NCI-H2196 (cell line): ENCODE measurements around the gene ELAVL4.

ENCODE experiments used
- DNase-seq: peaks from one replicate; lab custom pipeline; 2025; ENCODE audit not compliant: unreplicated experiment; lab: John Stamatoyannopoulos, UW

The ELAVL4 gene

DNA sequence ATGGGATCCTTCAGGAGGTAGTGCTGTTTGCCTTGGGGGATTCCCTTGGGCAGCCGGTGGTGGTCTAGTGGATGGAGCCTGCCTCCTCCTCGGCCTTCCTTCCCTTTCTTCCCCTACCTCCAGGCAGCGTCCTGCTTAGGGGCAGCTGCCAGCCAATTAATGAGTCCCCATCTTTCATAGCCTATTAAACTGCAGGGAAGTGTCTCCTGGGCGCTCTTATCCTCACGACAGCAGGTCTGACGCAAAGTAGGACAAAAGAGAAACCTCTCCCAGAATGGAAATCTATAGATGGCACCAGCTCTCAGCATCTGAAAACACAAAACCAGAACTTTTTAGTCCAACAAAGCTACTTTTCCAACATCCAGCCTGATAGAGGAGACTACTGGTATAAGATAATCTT, 69.3 kb downstream of the ELAVL4 start:
- DNase-seq: no peak

DNA sequence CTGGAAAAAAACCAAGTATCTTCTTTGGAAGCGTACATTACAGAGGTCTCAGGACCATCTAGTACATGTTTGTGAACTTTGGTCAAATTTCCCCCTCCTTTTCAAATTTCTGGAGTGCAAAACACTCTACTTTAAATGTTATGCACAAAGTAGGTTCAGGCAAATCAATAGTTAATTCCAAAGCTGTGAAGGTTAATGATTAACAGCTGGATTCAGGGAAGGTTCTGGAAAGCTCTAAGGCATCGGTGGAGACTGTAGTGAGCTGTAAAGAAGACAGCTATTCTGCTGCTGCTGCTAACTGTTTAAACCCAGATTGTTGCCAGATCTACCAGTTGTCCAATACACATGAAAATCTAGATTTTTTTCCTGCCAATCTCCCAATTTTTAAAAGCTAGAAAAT, 70.9 kb downstream of the ELAVL4 start:
- no peak for DNase-seq

DNA sequence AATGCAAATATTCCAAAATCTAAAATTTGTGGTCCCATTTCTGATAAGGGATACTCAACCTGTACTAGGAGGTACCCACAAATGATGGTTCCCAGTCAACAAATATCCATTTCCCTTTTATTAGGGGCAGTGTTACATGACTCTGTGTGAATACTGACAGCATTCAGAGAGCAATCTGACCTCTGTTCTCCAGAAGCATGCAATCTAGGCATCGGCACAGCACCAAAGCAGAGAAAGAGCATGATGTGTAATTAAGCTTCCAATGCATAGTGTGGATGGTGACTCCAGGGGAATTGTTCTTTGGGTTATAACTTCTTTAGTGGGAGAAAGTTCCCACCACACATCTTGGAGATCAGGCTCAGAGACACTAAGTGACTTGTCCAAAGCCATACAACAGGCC, 71.6 kb downstream of the ELAVL4 start:
- DNase-seq: no peak

DNA sequence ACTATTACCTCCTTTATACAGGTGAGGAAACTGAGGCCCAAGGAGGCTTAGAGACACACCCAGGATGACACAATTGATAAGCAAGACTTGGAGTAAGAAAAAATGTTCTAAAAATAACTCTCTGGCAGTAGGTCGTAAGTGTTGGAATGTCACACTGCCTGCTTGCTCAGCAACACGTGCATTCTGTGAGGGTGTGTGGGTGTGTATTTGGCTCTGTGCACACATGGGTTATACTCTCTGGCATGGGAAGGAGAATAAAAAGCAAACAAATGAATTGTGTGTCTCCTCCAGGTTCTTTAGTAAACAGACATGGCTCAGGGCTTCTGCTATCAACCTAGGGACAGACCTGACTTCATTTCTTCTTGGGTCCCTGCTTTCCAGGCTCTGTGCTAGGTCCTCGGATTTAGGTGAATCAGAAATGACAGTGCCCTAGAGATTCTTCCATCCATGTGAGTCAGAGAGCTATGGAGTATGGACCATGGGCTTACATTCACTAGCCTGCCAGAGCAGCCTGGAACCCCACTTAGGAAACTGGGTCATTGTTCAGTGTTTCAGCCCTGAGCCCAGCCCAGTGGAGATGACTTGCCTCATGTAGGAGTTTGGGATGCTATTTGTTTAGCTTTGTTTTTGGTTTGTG, 72.4 kb downstream of the ELAVL4 start:
- DNase-seq: no peak

DNA sequence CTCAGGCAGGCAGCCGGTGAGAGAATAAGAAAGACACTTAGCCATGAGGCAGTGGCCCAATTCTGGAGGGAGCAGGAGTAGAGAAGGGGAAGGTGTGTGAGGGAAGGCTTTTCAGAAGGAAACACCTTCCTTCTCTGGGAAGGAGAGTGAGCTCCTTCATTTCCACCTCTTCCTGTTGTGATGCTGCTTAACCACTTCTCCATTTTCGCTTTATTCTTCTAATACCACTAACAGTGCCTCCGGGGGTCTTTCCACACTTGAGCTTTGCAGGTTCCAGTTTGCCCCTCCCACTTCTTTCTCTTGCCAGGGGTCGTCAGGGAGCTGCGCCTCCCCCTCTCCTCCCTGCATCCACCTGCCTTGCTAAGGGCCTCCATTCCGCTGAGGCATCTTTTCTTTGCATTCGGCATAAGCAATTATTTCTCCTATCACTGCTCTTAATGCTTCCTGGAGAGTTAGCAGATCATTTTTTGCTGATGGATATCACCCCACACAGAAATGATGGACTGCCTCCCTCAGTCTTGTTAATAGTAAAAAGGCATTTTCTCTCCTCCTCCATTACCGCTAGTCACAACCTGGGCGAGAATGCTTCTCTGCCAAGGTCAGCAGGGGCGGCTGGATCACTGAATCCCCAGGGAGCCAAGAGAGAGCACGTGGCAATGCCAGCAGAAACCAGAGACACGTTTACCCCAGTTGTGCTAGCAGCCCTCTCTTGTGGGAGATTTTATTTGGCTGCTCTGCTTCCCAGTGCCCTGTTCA, 74.8 kb downstream of the ELAVL4 start:
- DNase-seq: no peak

DNA sequence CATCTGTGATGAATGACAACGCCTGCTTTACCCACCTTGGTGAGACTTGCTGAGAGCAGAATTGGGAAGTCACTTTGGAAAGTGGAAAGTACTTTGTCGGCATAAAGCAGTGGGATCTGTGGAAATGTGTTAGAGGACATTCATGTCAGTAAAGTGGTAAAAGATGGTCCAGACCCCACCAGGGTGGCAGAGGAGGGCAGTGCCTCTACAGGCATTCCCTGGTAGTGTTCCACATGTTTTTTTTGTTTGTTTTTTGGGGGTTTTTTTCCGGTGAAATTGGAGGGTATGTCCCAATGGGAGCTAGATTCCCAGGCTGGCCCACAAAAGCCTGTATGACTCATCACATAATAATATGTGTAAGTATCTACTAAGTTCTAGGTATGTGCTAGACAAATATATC, 80.6 kb downstream of the ELAVL4 start:
- no peak for DNase-seq

DNA sequence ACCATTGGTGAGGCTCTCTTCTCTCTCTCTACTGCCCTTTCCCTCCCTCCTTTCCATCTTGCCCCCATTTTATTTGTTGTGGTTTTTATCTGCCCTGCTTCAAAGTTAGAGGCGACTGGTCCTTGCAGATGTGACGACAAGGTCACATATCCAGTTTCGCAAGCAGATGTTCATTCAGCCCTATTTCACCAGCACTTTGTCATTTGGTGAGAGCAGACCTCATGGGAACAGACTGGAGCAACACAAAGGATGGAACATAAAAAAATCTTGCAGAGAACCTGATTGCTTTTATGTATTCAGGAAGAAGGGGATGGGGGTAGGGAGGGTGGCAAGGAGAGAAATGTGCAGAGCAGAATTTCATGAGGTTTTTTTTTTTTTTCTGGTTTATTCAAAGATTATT, 84.3 kb downstream of the ELAVL4 start:
- DNase-seq: no peak

DNA sequence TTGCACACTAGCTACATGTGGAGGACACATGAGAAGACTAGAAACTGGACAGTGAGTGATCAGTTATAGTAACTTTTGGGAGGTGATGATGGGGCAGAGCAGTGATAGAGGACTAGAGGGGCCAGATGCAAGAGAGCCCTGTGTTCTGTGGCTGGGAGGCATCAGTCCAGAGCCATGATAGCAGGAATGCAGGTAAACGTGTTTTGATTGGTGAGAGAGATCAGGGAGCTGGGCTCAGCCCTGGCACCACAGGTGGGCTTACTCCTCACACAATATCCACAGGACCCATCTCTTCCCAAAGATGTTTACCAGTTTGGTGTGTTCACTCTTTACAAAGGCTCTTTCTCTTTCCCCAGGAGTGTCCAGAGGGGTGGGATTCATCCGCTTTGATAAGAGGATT, 86.5 kb downstream of the ELAVL4 start:
- DNase-seq: no peak

DNA sequence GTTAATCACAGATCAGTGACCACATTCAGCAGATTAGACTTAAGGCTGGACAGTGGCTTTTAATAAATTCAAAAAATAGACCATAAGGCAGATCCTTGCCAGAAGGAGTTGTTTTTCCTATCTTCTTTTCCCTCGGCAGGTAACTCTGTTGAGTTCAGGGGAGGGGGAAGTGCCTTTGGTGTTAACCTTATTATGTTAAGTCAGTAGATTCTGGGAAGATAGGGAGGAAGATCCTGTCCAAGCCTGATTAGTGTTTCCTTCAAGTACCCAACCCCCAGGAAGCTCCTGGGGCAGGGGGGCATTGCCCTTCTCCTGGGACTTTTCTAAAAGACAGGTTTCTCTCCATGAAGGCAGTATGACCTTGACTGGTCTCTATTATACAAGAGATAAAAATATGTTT, 87.4 kb downstream of the ELAVL4 start:
- DNase-seq: no peak

DNA sequence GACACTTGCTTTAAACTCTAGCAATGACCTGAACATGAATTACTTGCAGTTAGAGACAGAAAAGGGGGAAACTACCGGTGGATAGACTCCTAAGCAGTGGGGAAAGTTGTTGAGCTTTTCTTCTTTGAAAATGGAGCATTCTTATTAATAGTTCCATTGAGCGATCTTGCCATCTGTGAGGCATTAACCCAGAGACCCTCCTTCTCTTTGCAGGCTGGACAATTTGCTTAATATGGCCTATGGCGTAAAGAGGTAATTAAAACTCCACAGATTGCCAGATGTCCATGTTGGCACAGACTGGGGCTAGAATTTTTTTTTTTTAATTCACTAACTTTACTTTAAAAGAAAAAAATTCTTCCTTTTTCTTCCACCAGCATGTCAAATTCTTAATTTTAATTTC, 88.5 kb downstream of the ELAVL4 start:
- DNase-seq: no peak

DNA sequence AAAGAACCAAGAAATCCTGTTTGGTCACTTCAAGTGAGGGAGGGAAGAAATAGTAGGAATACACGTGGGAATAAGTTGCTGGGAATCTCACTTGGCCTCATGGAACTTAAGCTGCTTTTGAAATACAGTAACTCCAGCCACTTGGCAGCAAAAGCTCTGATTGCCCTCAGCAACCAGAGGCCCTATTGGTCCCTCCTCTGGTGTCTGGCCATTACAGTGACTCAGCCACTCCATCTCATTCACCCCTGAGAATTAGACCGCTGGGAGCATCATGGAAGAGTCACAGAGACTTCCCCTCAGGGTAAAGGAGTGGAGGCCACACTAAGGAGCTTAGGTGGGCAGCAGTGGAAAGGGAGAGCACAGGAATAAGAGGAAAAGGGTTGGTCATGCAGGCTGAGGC, 99.6 kb downstream of the ELAVL4 start:
- DNase-seq: no peak

DNA sequence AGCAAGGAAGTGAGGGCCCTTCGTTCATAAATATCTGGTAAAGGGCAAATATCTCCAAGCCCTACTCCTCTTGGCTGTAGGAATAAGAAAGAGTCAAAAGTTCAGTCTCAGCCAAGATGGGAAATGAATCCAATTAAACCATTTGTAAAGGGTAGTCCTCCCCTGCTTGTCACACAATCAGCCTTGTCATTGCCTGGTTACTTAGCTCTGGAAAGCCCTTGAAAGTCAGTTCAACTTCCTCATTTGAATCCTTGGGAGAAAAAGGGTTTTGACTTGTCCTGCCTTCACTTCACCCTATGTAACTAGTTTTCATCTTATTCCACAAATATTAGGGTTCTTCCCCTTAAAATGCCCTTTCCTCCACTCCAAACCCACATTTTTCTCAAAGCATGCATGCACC, 100.0 kb downstream of the ELAVL4 start:
- DNase-seq: no peak

DNA sequence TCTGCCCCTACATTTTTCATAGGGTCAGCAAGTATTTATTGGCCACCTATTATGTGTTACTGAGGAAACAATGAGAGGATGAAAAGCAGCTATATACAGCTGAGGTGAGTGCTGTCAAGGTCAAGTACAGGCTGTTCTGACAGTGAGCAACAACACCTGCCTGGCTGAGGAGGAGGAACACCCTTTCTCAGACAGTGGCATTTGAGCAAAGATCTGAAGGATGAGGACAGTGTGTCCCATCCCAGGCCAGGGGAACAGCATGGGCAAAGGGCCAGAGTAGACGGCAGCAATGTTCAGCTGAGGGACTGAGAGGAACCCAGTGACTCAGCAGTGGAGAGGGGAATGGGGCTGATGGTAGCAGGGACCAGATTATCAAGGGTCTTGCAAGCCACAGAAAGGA, 101.0 kb downstream of the ELAVL4 start:
- DNase-seq: no peak

DNA sequence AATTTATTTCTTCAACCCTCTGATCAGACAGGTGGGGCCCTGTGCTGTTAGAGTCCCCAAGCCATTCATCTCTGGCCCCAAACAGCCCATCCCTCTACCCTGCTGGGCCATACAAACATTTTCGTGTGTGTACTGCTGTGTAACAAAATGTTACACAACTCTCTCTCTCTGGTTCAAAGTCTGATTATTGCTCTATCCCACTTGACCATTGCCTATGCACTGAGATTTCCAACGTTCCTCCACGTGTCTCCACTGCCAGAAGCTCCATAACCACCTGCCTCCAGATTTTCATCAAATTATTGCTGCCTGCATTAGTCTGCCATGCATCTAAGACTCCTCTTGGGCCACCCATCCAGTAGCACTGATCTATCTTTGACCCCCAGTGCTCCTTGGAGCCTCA, 104.8 kb downstream of the ELAVL4 start:
- no peak for DNase-seq

DNA sequence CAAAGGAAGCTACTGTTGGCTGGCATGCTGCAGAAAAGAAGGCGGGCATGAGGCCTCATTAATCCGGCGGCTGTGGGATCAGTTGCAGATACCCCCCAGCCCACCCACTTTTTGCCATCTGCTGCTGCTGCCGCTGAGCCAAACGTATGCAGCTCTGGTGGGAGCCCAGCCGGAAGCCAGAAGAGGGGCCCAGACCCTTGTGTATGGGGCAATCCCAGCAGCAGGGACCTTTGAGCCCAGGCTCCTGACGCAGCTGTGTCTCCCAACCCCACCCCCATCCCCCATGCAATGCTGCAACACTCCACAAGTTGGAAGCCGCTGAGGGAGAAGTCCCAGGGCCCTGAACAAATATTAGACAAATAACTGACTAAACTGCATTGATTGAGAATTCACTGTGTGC, 106.0 kb downstream of the ELAVL4 start:
- no peak for DNase-seq

DNA sequence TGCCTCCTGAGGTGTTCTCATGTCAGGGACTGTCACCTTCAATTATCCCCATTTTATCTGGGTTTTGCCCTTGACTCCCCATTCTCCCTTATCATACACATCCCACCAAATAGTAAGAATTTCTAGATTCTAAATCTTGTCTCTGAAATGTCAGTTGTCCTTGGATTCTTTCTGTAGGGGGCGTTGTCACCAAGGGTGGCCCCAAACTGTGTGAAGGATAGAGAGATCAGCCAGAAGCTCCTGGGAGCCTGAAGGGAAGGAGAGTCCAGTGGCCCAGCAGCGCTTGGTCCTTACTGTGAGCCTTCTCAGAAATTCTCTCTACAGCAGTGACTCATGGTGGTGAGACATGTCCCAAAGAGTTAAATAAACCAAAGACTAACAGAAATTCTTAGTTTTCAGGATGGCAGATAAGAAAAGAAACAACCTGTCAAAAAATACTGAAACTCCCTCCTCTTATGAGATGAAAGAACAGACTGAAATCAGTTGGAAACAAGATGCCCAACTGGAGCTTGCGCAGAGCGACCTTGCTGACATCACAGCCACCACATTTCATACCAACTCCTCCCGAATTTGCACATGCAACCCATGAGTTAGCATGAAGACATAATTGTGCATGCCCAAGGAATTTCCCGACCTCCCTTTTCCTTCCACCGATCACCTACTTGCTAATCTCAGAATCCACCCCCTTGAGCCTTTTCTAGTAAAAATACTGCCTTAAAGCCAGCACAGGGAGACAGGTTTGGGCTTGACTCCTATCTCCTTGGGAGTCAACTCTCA, 109.8 kb downstream of the ELAVL4 start:
- DNase-seq: no peak

DNA sequence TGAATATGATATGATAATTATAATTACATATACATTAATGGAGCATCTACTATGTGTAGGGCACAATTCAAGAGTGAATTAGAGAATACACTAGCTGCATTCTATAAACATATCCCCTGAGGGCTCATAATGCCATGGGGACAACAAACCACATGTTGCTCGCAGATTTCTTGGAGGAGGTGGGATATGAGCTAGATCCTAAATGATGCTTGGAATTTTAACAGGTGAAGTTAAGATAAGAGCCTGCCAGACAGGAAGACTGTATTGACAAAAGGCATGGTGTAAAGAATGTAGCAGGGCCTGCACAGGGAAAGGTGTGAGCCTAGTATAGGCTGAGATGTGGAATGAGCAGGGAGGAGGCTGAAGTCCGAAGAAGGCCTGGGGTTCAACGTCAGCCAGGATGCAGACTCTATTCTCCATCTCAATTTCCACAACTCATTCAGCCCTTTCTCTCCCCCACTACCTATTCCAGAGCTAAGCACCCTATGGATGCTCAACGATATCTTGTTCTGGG, 120.2 kb downstream of the ELAVL4 start:
- no peak for DNase-seq

DNA sequence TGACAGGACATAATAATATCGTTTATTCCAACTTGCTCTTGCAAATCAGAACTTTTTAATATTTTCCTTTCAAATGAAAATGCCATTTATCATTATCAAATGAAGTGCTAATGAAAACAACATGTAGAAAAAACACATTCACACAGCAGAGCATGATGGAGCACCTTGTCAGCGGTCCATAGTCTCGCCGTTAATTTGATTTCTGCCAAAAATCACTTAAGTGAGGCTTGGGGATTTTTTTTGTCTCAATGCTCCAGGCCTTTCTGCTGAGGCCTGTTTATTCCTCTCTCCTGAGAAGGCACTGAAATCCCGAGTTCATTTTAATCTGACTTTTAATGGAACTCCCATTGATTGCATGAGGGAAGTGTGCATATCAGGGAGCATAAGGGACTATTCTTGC, 122.5 kb downstream of the ELAVL4 start:
- no peak for DNase-seq

DNA sequence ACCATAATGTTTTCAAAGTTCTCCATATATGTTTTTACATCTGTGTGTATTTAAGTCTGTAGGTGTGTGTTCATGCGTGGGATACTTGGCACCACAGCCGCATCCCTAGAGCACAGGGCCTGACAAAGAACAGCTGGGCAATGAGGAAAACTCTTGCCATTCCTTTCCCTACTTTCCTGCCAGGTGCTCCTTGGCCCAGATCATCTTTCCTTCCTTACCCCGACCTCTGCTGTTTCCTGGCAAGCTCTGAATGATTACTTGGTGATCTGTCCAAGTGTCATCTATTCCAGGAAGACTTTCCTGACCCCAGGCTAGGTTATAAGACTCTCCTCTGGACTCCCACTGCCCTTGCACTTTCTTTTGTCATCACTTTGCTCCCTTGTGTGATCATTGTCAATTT, 123.6 kb downstream of the ELAVL4 start:
- no peak for DNase-seq

DNA sequence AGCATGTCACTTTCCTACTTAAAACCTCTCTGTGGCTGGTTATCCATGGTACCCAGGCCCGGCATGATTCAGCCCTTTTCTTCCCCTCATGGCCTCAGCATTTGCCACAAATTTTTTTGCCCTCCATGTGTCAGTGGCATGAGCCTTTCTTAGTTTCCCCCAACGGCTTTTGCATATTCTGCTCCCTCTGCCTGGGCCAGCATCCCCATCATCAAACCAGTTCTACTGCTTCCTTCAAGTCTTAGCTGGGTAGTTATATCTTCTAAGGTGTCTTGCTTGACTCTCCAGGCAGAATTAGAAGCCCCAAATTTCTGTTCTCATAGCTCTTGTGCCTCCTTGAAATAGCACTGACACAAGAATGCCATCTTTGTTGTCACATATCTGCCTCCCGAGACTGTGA, 127.9 kb downstream of the ELAVL4 start:
- DNase-seq: no peak

DNA sequence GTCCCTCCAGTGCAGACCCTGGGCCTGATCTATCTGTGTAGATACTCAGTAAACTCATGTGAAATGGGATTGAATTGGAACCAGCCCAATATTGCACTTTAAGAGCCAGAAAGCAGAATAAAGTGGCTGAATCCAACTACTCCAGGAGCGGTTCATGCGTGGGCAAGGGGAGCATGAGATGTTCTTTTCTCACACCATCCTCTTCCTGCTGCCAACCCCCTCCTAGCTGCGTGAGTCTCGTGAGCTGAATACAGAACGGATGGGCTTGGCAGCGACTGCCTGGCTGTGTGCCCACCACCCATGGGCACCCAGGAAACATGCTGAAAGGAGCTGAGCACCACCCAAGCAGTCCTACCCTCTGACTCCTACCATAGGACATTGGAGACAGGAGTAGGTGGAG, 128.3 kb downstream of the ELAVL4 start:
- no peak for DNase-seq

DNA sequence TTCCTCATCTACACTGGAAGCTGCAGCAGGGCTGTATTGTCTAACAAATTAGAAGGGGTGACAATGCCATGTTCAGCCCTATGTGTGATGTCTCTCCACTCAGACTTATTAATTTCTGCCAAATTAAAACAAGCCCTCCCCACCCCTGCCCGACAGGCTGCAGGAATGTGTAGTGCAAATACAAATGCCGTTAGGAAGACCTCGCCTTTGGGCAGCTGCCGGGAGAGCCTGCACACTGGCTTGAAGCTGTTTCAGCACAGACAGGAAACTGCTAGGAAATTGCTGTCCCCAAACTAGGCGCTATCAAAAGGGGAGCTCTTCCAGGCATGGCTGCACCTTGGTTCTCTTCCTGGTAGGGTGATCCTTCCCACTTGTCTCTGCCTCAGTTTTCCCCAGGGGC, 135.2 kb downstream of the ELAVL4 start:
- no peak for DNase-seq
